OCI-LY1 (cell line): Measurements from ENCODE around the gene ANTXRL.
"Not testable (repeated sequence)": the region's sequence is repeated elsewhere in the genome, so short reads cannot be mapped to it uniquely, and the experiment has no call there.

Source experiments
- EZH2 ChIP-seq: fragments of 200-600 bp; sonication (generic), shearing (Covaris generic); IDR thresholded peaks from 2 replicates; pipeline ENCODE4 v1.8.0; 2017; ENCODE audit warnings: borderline replicate concordance, mixed run types, mild to moderate bottlenecking, antibody characterized with exemption, low read length, moderate library complexity, mixed read lengths
- TF ChIP-seq, protein P1 (sequence below): fragments of 200-600 bp; sonication (generic), shearing (Covaris generic); IDR thresholded peaks from 2 replicates; pipeline ENCODE4 v1.5.1; 2017; ENCODE audit warnings: mild to moderate bottlenecking, antibody characterized with exemption, low read length, moderate library complexity, mixed read lengths

DNA sequence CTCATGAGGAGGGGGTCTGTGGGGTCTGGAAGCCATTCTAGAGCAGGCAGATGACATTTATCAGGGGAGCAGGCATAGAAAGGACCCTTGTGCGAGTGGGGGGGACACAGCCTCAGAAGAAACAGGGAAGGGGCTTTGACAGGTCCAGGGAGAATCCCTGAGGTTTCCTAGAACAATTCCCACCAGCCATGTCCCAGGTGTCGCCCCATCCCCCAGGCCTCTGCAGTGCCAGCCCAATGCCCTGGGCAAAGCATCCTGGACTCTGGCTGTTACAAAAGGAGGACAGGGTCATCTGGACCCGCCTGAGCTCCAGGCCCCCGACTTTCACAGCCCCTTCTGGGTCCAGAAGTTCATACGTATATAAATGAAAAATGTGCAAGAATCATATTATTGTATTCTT, 80.4 kb downstream of the ANTXRL start:
- TF ChIP-seq, protein P1, sequence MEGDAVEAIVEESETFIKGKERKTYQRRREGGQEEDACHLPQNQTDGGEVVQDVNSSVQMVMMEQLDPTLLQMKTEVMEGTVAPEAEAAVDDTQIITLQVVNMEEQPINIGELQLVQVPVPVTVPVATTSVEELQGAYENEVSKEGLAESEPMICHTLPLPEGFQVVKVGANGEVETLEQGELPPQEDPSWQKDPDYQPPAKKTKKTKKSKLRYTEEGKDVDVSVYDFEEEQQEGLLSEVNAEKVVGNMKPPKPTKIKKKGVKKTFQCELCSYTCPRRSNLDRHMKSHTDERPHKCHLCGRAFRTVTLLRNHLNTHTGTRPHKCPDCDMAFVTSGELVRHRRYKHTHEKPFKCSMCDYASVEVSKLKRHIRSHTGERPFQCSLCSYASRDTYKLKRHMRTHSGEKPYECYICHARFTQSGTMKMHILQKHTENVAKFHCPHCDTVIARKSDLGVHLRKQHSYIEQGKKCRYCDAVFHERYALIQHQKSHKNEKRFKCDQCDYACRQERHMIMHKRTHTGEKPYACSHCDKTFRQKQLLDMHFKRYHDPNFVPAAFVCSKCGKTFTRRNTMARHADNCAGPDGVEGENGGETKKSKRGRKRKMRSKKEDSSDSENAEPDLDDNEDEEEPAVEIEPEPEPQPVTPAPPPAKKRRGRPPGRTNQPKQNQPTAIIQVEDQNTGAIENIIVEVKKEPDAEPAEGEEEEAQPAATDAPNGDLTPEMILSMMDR: not testable (repeated sequence)
- not testable (repeated sequence) for TF ChIP-seq EZH2
